Smooth muscle cell (in vitro differentiated cells): ENCODE measurements around the gene UHRF2. TPM values are rescaled to one million over a fixed set of nuclear protein-coding genes. Genes with fewer than 3 reads are reported as not detected.

Experiments used
- DNase-seq: peaks from one replicate; lab custom pipeline; 2025; ENCODE audit not compliant: unreplicated experiment; lab: John Stamatoyannopoulos, UW
- H2AFZ ChIP-seq: fragments of 200-600 bp; sonication (generic); 2 replicates; pipeline ENCODE4 v1.6.0; 2016; ENCODE audit warnings: antibody characterized with exemption, low read depth, mild to moderate bottlenecking
- H3F3A ChIP-seq: fragments of 200-600 bp; sonication (generic); 2 replicates; pipeline ENCODE4 v1.6.0; 2017; ENCODE audit warnings: antibody characterized with exemption, low read depth
- H3K27ac ChIP-seq: fragments of 200-600 bp; sonication (generic); 2 replicates; pipeline ENCODE4 v1.5.1; 2016; ENCODE audit warnings: low read depth, mild to moderate bottlenecking
- H3K27me3 ChIP-seq: fragments of 200-600 bp; sonication (generic); 2 replicates; pipeline ENCODE4 v1.6.1; 2016; ENCODE audit warnings: low read depth, mild to moderate bottlenecking
- H3K36me3 ChIP-seq: fragments of 200-600 bp; sonication (generic); 2 replicates; pipeline ENCODE4 v1.5.1; 2016; ENCODE audit warnings: low read depth
- H3K4me1 ChIP-seq: fragments of 200-600 bp; sonication (generic); 2 replicates; pipeline ENCODE4 v1.5.1; 2016; ENCODE audit warnings: low read depth
- H3K4me2 ChIP-seq: fragments of 200-600 bp; sonication (generic); 2 replicates; pipeline ENCODE4 v1.6.0; 2016; ENCODE audit warnings: mild to moderate bottlenecking
- H3K4me3 ChIP-seq: fragments of 200-600 bp; sonication (generic); 2 replicates; pipeline ENCODE4 v1.5.1; 2016; ENCODE audit warnings: mild to moderate bottlenecking
- H3K79me2 ChIP-seq: fragments of 200-600 bp; sonication (generic); 2 replicates; pipeline ENCODE4 v1.6.0; 2016; ENCODE audit warnings: low read depth, mild to moderate bottlenecking
- H3K9ac ChIP-seq: fragments of 200-600 bp; sonication (generic); 2 replicates; pipeline ENCODE4 v1.6.0; 2016; ENCODE audit warnings: low read depth
- H3K9me3 ChIP-seq: fragments of 200-600 bp; sonication (generic); replicated peaks from 2 replicates; pipeline ENCODE4 v1.5.1; 2016; ENCODE audit warnings: low read depth
- H4K20me1 ChIP-seq: fragments of 200-600 bp; sonication (generic); 2 replicates; pipeline ENCODE4 v1.6.0; 2016; ENCODE audit warnings: low read depth
- WGBS: methylation state at CpG from one replicate; pipeline ENCODE4 v1.1.7; 2016; ENCODE audit warnings: low lambda C conversion rate; 5-methylcytosine and 5-hydroxymethylcytosine counted together
- polyA plus RNA-seq: library from polyadenylated mRNA; unstranded; fragments of >200 nt; fragmentation: Nextera tagmentation; extraction: Ambion mirVana; gene quantifications from 2 replicates; pipeline ENCODE4 v1.2.1, GENCODE V29; 2016
- total RNA-seq: library from RNA; depleted of rRNA; stranded (reverse); fragments of >200 nt; gene quantifications from 2 replicates; pipeline ENCODE4 v1.2.3, GENCODE V29; 2014
- TF ChIP-seq, protein P1 (sequence below): fragments of 200-600 bp; sonication (generic); IDR thresholded peaks from 2 replicates; pipeline ENCODE4 v1.5.1; 2017; ENCODE audit warnings: borderline replicate concordance, mild to moderate bottlenecking, antibody characterized with exemption; ENCODE audit not compliant: insufficient read depth, poor library complexity, severe bottlenecking

Gene UHRF2
- total and polyA plus RNA-seq, 2 experiments from 2014 or later = 15.6 to 54.5 TPM

DNA sequence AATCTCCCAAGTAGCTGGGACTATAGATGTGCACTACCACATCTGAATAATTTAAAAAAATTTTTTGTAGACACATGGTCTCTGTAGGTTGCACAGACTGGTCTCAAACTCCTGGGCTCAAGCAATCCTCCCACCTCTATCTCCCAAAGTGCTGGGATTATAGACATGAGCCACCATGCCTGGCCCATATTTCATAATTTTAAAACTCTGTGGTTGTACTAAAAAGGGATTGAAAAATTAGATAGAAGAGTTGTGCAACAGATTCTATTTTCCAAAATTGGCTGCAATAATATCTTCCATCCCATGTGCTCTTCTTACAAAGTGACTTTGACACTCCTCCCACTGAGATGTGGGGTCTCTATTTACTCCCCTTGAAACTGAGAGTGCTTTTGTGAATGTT lies 7.6 kb upstream of the UHRF2 start:
- Histone ChIP-seq H3F3A (no peaks in the 10 kb centered on the region), H3K4me2 (no peak overlapping the region)
- DNase-seq = no peak

DNA sequence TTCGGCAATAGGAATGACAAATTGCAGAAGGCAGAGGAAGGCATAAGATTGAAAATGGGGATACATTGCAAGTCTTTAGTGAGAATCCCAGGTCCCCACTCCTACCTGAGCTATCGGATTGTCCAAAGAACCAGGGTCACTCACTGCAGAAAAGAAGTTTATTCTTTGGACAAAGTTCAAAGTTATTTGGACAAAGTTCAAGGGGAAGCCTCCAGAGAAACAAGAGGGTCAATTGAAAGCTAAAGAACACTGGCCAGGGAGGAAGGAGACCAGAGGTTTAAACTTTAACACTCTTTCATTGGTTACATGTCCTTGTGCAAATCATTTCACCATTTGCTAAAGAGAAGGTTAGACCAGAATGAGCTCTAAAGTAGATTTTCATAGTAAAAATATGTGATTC lies 5.2 kb upstream of the UHRF2 start:
- H3F3A ChIP-seq = no peaks in the 10 kb centered on the region
- no peaks in the 10 kb centered on the region for H3K36me3 ChIP-seq
- H3K4me2 ChIP-seq = no peak overlapping the region
- no peaks in the 10 kb centered on the region for H4K20me1 ChIP-seq
- 89% methylated on average over 2 of the region's 2 CpGs for WGBS
- no peak for DNase-seq
- no peak overlapping the region for H3K9ac ChIP-seq
- no peaks in the 10 kb centered on the region for H3K9me3 ChIP-seq
- TF ChIP-seq, protein P1, sequence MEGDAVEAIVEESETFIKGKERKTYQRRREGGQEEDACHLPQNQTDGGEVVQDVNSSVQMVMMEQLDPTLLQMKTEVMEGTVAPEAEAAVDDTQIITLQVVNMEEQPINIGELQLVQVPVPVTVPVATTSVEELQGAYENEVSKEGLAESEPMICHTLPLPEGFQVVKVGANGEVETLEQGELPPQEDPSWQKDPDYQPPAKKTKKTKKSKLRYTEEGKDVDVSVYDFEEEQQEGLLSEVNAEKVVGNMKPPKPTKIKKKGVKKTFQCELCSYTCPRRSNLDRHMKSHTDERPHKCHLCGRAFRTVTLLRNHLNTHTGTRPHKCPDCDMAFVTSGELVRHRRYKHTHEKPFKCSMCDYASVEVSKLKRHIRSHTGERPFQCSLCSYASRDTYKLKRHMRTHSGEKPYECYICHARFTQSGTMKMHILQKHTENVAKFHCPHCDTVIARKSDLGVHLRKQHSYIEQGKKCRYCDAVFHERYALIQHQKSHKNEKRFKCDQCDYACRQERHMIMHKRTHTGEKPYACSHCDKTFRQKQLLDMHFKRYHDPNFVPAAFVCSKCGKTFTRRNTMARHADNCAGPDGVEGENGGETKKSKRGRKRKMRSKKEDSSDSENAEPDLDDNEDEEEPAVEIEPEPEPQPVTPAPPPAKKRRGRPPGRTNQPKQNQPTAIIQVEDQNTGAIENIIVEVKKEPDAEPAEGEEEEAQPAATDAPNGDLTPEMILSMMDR = no peak
- no peak overlapping the region for H3K27ac ChIP-seq
- no peak overlapping the region for H3K4me3 ChIP-seq
- no peaks in the 10 kb centered on the region for H3K27me3 ChIP-seq
- no peaks in the 10 kb centered on the region for H3K79me2 ChIP-seq
- no peak overlapping the region for H2AFZ ChIP-seq
- H3K4me1 ChIP-seq = peaks cover 4% of the 10 kb centered on the region

More for the DNA sequence above, 7.6 kb upstream of the UHRF2 start:
- TF ChIP-seq, protein P1 = no peak
- Histone ChIP-seq H3K4me3 (no peak overlapping the region), H3K9ac (no peak overlapping the region), H4K20me1 (no peaks in the 10 kb centered on the region), H3K4me1 (no peaks in the 10 kb centered on the region), H3K79me2 (no peaks in the 10 kb centered on the region), H3K27me3 (no peaks in the 10 kb centered on the region), H3K9me3 (no peaks in the 10 kb centered on the region), H2AFZ (no peak overlapping the region), H3K36me3 (no peaks in the 10 kb centered on the region), H3K27ac (no peak overlapping the region)

DNA sequence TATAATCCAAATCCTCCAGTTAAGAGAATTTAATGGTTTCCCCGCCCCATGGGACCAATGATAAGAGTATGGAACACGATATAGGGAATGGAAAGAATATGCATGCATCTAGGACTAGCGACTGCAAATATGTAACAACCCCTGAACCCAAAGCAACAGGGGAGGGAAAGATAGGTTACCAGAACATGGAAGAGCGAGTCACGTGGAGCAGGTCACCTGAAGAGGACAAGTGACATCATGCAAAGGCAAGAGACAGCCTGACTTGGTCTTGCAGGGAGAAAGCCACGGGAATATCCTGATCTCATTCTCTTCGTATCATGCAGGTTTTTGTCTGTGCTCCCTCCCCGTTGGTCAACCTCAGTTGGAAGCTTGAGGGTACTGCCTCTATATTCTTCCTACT lies 4.7 kb upstream of the UHRF2 start:
- H2AFZ ChIP-seq = no peak overlapping the region
- no peak overlapping the region for H3K9ac ChIP-seq
- H3K79me2 ChIP-seq = peaks cover under 1% of the 10 kb centered on the region
- no peak overlapping the region for H3K4me3 ChIP-seq
- no peaks in the 10 kb centered on the region for H3K36me3 ChIP-seq
- H3K27ac ChIP-seq = no peak overlapping the region
- H4K20me1 ChIP-seq = no peaks in the 10 kb centered on the region
- no peaks in the 10 kb centered on the region for H3K9me3 ChIP-seq
- no peaks in the 10 kb centered on the region for H3F3A ChIP-seq
- DNase-seq = no peak
- H3K4me1 ChIP-seq = peaks cover 4% of the 10 kb centered on the region
- no peak overlapping the region for H3K4me2 ChIP-seq
- WGBS = 85% methylated on average over 8 of the region's 8 CpGs
- no peaks in the 10 kb centered on the region for H3K27me3 ChIP-seq
- TF ChIP-seq, protein P1 = no peak

DNA sequence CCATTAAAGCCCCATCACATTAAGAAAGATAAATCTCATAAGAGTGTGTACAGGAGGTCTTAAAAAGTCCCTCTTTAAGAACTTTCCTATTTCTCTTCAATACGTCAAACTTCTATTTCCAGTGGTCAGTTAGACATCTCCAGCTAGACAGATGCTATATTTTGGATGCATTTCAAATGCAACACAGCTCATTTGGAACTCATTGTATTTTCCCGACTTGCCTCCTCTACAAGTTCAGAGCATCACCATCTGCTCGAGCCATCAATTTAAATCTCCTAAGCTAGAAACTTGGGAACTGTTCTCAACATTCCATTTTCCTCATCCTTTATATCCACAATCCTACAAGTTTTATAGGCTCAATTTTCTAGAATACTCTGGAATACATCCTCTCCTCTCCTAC lies 3.2 kb upstream of the UHRF2 start:
- H3K36me3 ChIP-seq = no peaks in the 10 kb centered on the region

More for the DNA sequence above, 3.2 kb upstream of the UHRF2 start:
- no peak overlapping the region for H3K9ac ChIP-seq
- no peak overlapping the region for H2AFZ ChIP-seq
- TF ChIP-seq, protein P1 = no peak
- no peak for DNase-seq
- no peaks in the 10 kb centered on the region for H3F3A ChIP-seq
- H3K27me3 ChIP-seq = no peaks in the 10 kb centered on the region
- H3K4me2 ChIP-seq = no peak overlapping the region
- H3K4me3 ChIP-seq = no peak overlapping the region
- no peak overlapping the region for H3K27ac ChIP-seq
- peaks cover 5% of the 10 kb centered on the region for H4K20me1 ChIP-seq
- H3K9me3 ChIP-seq = no peaks in the 10 kb centered on the region
- H3K4me1 ChIP-seq = peaks cover 7% of the 10 kb centered on the region
- WGBS = 94% methylated on average over 3 of the region's 3 CpGs
- H3K79me2 ChIP-seq = peaks cover 11% of the 10 kb centered on the region
